Endodermal cell (in vitro differentiated cells): ENCODE measurements around the gene CTU2. TPM values are rescaled to one million over a fixed set of nuclear protein-coding genes. Genes with fewer than 3 reads are reported as not detected.

Source experiments
- DNase-seq: peaks from one replicate; pipeline ENCODE4 v3.0.0-alpha.2; 2017
- H3K27ac ChIP-seq: 2 replicates; pipeline ENCODE4 v1.5.1; 2013; ENCODE audit warnings: mild to moderate bottlenecking, low read depth, low read length, moderate library complexity
- H3K27me3 ChIP-seq: 2 replicates; pipeline ENCODE4 v1.6.1; 2013; ENCODE audit warnings: mild to moderate bottlenecking, low read length, moderate library complexity; ENCODE audit not compliant: insufficient read depth, control insufficient read depth, poor library complexity, severe bottlenecking
- H3K36me3 ChIP-seq: 2 replicates; pipeline ENCODE4 v1.7.0; 2013; ENCODE audit warnings: mild to moderate bottlenecking, low read length, moderate library complexity; ENCODE audit not compliant: control insufficient read depth, insufficient read depth
- H3K4me1 ChIP-seq: one replicate; pipeline ENCODE4 v1.7.0; 2013; ENCODE audit warnings: low read length; ENCODE audit not compliant: control insufficient read depth, insufficient read depth
- H3K4me3 ChIP-seq: 2 replicates; pipeline ENCODE4 v1.5.1; 2013; ENCODE audit warnings: mild to moderate bottlenecking, low read length, moderate library complexity
- H3K9ac ChIP-seq: 2 replicates; pipeline ENCODE4 v1.6.1; 2013; ENCODE audit warnings: mild to moderate bottlenecking, low read length, moderate library complexity; ENCODE audit not compliant: poor library complexity, severe bottlenecking; ENCODE audit errors: extremely low read depth
- H3K9me3 ChIP-seq: 2 replicates; pipeline ENCODE4 v1.6.1; 2013; ENCODE audit warnings: mild to moderate bottlenecking, low read length, moderate library complexity; ENCODE audit not compliant: control insufficient read depth
- H3K27ac Mint-ChIP-seq: 2 replicates; pipeline ENCODE4 v1.8.0; 2020; ENCODE audit warnings: mixed read lengths
- H3K27me3 Mint-ChIP-seq: 2 replicates; pipeline ENCODE4 v1.8.0; 2021; ENCODE audit warnings: mild to moderate bottlenecking, mixed read lengths; ENCODE audit not compliant: insufficient read depth
- H3K36me3 Mint-ChIP-seq: 2 replicates; pipeline ENCODE4 v1.8.0; 2020; ENCODE audit warnings: low read depth, mixed read lengths
- H3K4me1 Mint-ChIP-seq: 2 replicates; pipeline ENCODE4 v1.8.0; 2020; ENCODE audit warnings: mixed read lengths
- H3K4me3 Mint-ChIP-seq: 2 replicates; pipeline ENCODE4 v1.8.0; 2020; ENCODE audit warnings: mild to moderate bottlenecking, moderate library complexity, mixed read lengths
- H3K9me3 Mint-ChIP-seq: 2 replicates; pipeline ENCODE4 v1.8.0; 2020; ENCODE audit warnings: mild to moderate bottlenecking, mixed read lengths
- WGBS, 2 experiments: methylation state at CpG; one replicate each; pipeline versions ENCODE4 v1.1.5 to v1.1.7; 2013; ENCODE audit warnings: missing lambda C conversion rate in 2 of 2, mixed read lengths in 1 of 2; ENCODE audit not compliant: insufficient coverage in 1 of 2, insufficient read length in 1 of 2; 5-methylcytosine and 5-hydroxymethylcytosine counted together
- total RNA-seq, 2 donors: library from RNA; stranded (reverse); fragmentation: NEBNext Ultra II Directional in 1 of 2; extraction: Animal tissue kit (Norgen Biotek cat#: 25700) in 1 of 2; gene quantifications; 2 replicates in 1 of 2; 3 replicates in 1 of 2; pipeline ENCODE4 v1.2.1, GENCODE V29; 2021
- TF ChIP-seq, protein P1 (sequence below): fragments of 200-600 bp; sonication (generic); conservative IDR thresholded peaks from 2 replicates; pipeline ENCODE4 v1.5.0; 2021; ENCODE audit warnings: antibody characterized with exemption, mild to moderate bottlenecking

Gene CTU2
- total RNA-seq, 2 donors from 2014 or later: 16.7 to 24.3 TPM

- H3K9me3 Mint-ChIP-seq: no peaks in the 10 kb centered on the region
- no peak overlapping the region for H3K27ac Mint-ChIP-seq
- DNase-seq: no peak
- H3K4me1 Mint-ChIP-seq: peaks cover 8% of the 10 kb centered on the region
- Histone ChIP-seq H3K9me3 (no peaks in the 10 kb centered on the region), H3K4me3 (no peak overlapping the region), H3K27ac (no peak overlapping the region), H3K4me1 (no peaks in the 10 kb centered on the region), H3K27me3 (no peaks in the 10 kb centered on the region), H3K9ac (no peak overlapping the region), H3K36me3 (no peaks in the 10 kb centered on the region)
- H3K36me3 Mint-ChIP-seq: peaks cover 2% of the 10 kb centered on the region
- 89 to 93% methylated on average over 10 to 15 of the region's 16 CpGs for WGBS, 2 experiments
- H3K27me3 Mint-ChIP-seq: no peaks in the 10 kb centered on the region
- H3K4me3 Mint-ChIP-seq: no peak overlapping the region
- TF ChIP-seq, protein P1, sequence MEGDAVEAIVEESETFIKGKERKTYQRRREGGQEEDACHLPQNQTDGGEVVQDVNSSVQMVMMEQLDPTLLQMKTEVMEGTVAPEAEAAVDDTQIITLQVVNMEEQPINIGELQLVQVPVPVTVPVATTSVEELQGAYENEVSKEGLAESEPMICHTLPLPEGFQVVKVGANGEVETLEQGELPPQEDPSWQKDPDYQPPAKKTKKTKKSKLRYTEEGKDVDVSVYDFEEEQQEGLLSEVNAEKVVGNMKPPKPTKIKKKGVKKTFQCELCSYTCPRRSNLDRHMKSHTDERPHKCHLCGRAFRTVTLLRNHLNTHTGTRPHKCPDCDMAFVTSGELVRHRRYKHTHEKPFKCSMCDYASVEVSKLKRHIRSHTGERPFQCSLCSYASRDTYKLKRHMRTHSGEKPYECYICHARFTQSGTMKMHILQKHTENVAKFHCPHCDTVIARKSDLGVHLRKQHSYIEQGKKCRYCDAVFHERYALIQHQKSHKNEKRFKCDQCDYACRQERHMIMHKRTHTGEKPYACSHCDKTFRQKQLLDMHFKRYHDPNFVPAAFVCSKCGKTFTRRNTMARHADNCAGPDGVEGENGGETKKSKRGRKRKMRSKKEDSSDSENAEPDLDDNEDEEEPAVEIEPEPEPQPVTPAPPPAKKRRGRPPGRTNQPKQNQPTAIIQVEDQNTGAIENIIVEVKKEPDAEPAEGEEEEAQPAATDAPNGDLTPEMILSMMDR: no peak
Observed at GRCh38 chr16:88710556-88710955, 4.3 kb downstream of the CTU2 start.

GRCh38 chr16:88711750-88712340 lies 5.5 kb downstream of the CTU2 start:
- Histone ChIP-seq H3K9ac (no peak overlapping the region), H3K27ac (peak overlapping the region; percentile 17), H3K36me3 (peaks cover under 1% of the 10 kb centered on the region), H3K4me3 (no peak overlapping the region), H3K9me3 (no peaks in the 10 kb centered on the region), H3K27me3 (no peaks in the 10 kb centered on the region), H3K4me1 (no peaks in the 10 kb centered on the region)
- peaks cover 8% of the 10 kb centered on the region for H3K4me1 Mint-ChIP-seq
- no peak overlapping the region for H3K4me3 Mint-ChIP-seq
- H3K27ac Mint-ChIP-seq: no peak overlapping the region
- WGBS, 2 experiments: 89 to 91% methylated on average over 15 to 17 of the region's 18 CpGs
- H3K36me3 Mint-ChIP-seq: peaks cover 6% of the 10 kb centered on the region
- no peaks in the 10 kb centered on the region for H3K27me3 Mint-ChIP-seq
- no peak for DNase-seq
- TF ChIP-seq, protein P1: no peak
- no peaks in the 10 kb centered on the region for H3K9me3 Mint-ChIP-seq

GRCh38 chr16:88712362-88712979 lies 6.2 kb downstream of the CTU2 start:
- no peaks in the 10 kb centered on the region for H3K9me3 ChIP-seq
- no peak for DNase-seq
- H3K9me3 Mint-ChIP-seq: no peaks in the 10 kb centered on the region
- no peak overlapping the region for H3K27ac ChIP-seq
- H3K9ac ChIP-seq: no peak overlapping the region
- TF ChIP-seq, protein P1: no peak
- H3K4me1 Mint-ChIP-seq: peaks cover 2% of the 10 kb centered on the region
- 91 to 94% methylated on average over 17 to 23 of the region's 25 CpGs for WGBS, 2 experiments
- H3K4me3 Mint-ChIP-seq: no peak overlapping the region
- H3K36me3 ChIP-seq: peaks cover 5% of the 10 kb centered on the region
- H3K27ac Mint-ChIP-seq: no peak overlapping the region
- H3K27me3 ChIP-seq: no peaks in the 10 kb centered on the region
- no peaks in the 10 kb centered on the region for H3K27me3 Mint-ChIP-seq
- H3K36me3 Mint-ChIP-seq: peaks cover 6% of the 10 kb centered on the region
- H3K4me3 ChIP-seq: no peak overlapping the region
- no peaks in the 10 kb centered on the region for H3K4me1 ChIP-seq
